Astrocyte of the hippocampus (primary cell): ENCODE measurements around the gene ATAD3C.
"Not testable (repeated sequence)": the region's sequence is repeated elsewhere in the genome, so short reads cannot be mapped to it uniquely, and the experiment has no call there.

Experiments
- DNase-seq: peaks from one replicate; pipeline ENCODE4 v3.0.0; 2011; ENCODE audit warnings: low read depth, low spot score

The ATAD3C gene

GRCh38 chr1:1419363-1419812 is 30.1 kb upstream of the ATAD3C start:
- no peak for DNase-seq

GRCh38 chr1:1419813-1420653 is 29.5 kb upstream of the ATAD3C start:
- peak; percentile 62 for DNase-seq

DNA sequence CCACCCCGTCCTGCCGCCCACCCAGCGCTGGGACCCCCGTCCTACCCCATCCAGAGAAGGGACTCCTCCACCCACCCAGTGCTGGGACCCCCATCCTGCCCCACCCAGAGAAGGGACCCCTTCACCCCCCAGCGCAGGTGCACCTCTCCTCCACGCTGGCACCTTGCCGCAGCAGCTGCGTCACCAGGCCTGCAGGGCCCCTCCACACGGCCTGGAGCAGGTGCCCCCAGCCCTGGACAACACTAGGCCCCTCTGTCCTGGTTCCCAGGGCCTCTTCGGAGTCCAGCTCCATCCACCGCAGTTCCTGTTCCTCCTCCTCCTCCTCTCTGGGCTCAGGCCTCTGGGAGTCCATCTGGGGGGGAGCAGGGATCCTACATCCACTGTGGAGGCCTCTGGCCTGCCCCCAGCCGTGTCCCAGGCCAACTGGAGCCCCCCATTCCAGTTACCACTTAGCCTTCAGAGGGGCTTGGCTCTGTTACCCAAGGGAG is 28.8 kb upstream of the ATAD3C start:
- no peak for DNase-seq

GRCh38 chr1:1421147-1421906 is 28.2 kb upstream of the ATAD3C start, which contains the start of gene ANKRD65:
TSS of gene ANKRD65 (minus strand) at chr1:1421276. CDS start at chr1:1421005, 271 bp downstream.
- no peak for DNase-seq

DNA sequence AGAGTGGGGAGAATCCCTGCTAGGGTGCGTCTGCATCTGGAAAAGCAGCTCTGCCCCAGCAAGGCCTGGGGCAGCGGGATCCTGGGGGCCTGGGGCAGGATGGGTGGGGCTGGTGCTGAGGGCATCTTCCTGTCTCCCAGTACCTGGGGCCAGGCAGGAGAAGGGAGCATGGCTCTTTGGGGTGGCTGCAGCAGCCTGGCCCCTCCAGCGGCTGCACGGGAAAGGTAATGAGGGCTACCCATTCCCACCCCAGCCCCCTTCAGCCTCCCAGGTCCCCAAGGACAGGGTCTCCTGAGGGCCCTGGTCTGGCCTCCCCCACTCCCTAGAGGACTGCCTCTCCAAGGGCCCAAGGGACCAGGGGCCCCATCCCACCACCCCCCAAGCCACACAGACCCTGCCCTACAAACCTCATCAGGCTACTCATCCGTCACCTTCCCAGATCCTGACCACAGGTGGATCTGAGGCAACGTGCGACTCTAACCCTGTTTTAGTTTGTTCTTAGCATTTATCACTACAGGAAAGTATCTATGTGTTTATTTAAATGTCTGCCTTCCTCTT is 27.5 kb upstream of the ATAD3C start:
- no peak for DNase-seq

- DNase-seq, result peak; percentile 69
Observed at GRCh38 chr1:1422465-1423244, 26.8 kb upstream of the ATAD3C start.

DNA sequence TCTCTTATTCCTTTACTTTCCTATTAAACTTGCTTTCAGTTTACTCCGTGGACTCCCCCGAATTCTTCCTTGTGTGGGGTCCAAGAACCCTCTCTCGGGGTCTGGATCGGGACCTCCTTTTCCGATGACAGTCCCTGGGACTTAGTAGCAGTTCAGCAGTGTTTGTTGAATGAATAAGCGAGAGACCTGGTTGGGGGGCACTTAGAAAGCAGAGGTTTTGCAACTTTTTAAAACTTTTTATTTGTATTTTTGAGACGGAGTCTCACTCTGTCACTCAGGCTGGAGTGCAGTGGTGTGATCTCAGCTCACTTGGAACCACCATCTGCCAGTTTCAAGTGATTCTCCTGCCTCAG is 26.3 kb upstream of the ATAD3C start:
- DNase-seq, result no peak

- DNase-seq, result no peak
Observed at GRCh38 chr1:1424707-1425106, 24.8 kb upstream of the ATAD3C start.

- DNase-seq, result no peak
Observed at GRCh38 chr1:1425426-1425752, 24.1 kb upstream of the ATAD3C start.

DNA sequence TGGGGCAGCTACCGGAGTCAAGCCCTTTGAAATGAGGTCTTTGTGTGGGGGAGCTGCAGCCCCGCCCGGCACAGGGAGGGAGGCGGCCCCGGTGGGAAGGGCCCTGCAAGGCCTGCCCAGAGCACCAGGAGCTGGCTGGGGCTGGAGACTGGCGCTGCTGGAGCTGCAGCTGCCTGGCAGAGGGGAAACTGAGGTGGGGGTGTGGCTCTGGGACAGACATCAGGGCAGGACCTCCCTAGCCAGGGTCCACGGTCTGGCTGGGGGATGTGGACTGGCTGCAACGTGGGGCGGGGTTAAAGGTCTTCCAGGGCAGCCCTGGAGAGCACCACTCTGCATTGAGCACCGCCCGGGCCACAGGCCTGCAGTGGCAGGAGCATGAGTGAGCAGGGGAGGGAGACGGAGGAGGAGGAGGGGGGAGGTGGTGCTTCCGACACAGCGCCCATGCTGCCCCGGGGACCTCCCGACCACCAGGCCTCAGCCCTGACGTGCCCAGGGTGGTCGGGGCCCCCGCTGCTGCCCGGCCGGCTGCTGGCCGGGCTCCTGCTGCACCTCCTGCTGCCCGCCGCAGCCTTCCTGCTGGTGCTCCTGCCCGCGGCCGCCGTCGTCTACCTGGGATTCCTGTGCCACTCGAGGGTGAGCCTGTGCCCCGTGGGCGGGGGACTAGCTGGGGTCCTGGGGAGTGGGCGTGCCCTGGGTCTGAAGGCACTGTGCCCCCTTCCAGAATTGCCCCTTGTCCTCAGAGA is 23.6 kb upstream of the ATAD3C start:
- DNase-seq, result no peak

- DNase-seq, result no peak
Observed at GRCh38 chr1:1426496-1427105, 22.9 kb upstream of the ATAD3C start.

GRCh38 chr1:1427106-1427819 is 22.2 kb upstream of the ATAD3C start:
- peak; percentile 52 for DNase-seq

DNA sequence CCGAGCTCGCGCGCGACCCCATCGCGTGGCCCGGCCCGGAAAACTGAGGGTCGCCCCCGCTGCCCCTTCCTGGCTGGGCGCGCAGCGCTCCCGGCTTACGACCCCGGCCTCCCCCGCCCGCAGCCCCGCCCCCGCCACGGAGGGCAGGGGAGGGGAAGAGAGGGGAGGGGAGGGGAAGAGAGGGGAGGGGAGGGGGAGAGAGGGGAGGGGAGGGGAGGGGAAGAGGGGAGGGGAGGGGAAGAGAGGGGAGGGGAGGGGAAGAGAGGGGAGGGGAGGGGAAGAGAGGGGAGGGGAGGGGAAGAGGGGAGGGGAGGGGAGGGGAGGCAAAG is 21.7 kb upstream of the ATAD3C start:
- no peak for DNase-seq

DNA sequence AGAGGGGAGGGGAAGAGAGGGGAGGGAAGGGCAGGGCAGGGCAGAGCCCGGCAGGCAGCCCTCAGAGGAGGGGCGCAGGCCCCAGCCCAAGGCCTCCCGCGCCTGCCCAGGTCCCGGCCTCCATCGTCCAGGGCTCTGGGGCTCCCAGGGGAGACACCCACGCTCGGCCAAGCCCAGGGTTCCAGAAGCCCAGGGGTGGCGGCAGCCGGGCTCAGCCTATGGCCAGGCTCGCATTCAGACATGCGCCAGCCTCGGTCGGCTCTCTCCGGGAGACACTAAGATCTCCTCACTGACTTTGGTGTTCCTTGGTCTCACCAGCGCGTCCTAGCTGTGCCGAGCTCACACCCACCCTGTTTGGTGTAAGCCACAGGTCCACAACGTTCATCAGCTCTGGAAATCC is 21.3 kb upstream of the ATAD3C start:
- DNase-seq, result no peak

DNA sequence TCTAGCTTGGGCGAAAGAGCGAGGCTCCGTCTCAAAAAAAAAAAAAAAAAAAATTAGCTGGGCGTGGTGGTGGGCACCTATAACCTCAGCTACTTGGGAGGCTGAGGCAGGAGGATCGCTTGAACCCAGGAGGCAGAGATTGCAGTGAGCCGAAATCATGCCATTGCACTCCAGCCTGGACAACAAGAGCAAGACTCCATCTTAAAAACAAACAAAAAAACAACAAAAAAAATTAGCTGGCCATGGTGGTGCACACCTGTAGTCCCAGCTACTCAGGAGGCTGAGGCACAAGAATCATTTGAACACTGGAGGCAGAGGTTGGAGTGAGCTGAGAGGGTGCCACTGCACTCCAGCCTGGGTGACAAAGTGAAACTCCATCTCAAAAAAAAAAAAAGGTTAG is 20.5 kb upstream of the ATAD3C start:
- DNase-seq, result not testable (repeated sequence)

GRCh38 chr1:1429671-1430073 is 19.8 kb upstream of the ATAD3C start:
- DNase-seq, result no peak

GRCh38 chr1:1430114-1430982 is 19.1 kb upstream of the ATAD3C start:
- DNase-seq, result peak; percentile 87

- no peak for DNase-seq
Observed at GRCh38 chr1:1430992-1431844, 18.3 kb upstream of the ATAD3C start.
